Measurements from ENCODE around the gene RNF2.
A peak's percentile ranks its signal among the peaks of the same experiment; 100 is the strongest.

The RNF2 gene

GRCh38 chr1:185040408-185040735 lies 5.0 kb upstream of the RNF2 start:
- H3K27ac ChIP-seq, result no peak overlapping the region
- no peak for TF ChIP-seq CTCF (conservative IDR thresholded peaks at IDR 0.05)

GRCh38 chr1:185041742-185042141 lies 3.6 kb upstream of the RNF2 start:
- no peak overlapping the region for H3K27ac ChIP-seq
- TF ChIP-seq CTCF (conservative IDR thresholded peaks at IDR 0.05), result no peak

- H3K27ac ChIP-seq, result no peak overlapping the region
- no peak for TF ChIP-seq CTCF (conservative IDR thresholded peaks at IDR 0.05)
These were observed 2.6 kb upstream of the RNF2 start for GRCh38 chr1:185042737-185043136.

GRCh38 chr1:185044387-185044786 lies 971 bp upstream of the RNF2 start:
- H3K27ac ChIP-seq, result peak overlapping the region; percentile 80

GRCh38 chr1:185045814-185046492 lies 595 bp downstream of the RNF2 start:
- no peak for TF ChIP-seq CTCF (conservative IDR thresholded peaks at IDR 0.05)
- H3K27ac ChIP-seq, result peak overlapping the region; percentile 80

More at GRCh38 chr1:185044387-185044786, 971 bp upstream of the RNF2 start:
- no peak for TF ChIP-seq CTCF (conservative IDR thresholded peaks at IDR 0.05)

GRCh38 chr1:185046668-185047067 lies 1.3 kb downstream of the RNF2 start:
- TF ChIP-seq CTCF (conservative IDR thresholded peaks at IDR 0.05), result no peak

GRCh38 chr1:185049670-185050069 lies 4.3 kb downstream of the RNF2 start:
- no peak overlapping the region for H3K27ac ChIP-seq
- no peak for TF ChIP-seq CTCF (conservative IDR thresholded peaks at IDR 0.05)

More at GRCh38 chr1:185046668-185047067, 1.3 kb downstream of the RNF2 start:
- peak overlapping the region; percentile 80 for H3K27ac ChIP-seq

Measured in VCaP (cell line).